Measurements from ENCODE around the gene TNFSF15. TPM values are rescaled to one million over a fixed set of nuclear protein-coding genes. Genes with fewer than 3 reads are reported as not detected.

TNFSF15 gene
- total and polyA plus RNA-seq, 2 of the 4 experiments (the other 2 are of a cell fraction), result 0.03 to 0.18 TPM

DNA sequence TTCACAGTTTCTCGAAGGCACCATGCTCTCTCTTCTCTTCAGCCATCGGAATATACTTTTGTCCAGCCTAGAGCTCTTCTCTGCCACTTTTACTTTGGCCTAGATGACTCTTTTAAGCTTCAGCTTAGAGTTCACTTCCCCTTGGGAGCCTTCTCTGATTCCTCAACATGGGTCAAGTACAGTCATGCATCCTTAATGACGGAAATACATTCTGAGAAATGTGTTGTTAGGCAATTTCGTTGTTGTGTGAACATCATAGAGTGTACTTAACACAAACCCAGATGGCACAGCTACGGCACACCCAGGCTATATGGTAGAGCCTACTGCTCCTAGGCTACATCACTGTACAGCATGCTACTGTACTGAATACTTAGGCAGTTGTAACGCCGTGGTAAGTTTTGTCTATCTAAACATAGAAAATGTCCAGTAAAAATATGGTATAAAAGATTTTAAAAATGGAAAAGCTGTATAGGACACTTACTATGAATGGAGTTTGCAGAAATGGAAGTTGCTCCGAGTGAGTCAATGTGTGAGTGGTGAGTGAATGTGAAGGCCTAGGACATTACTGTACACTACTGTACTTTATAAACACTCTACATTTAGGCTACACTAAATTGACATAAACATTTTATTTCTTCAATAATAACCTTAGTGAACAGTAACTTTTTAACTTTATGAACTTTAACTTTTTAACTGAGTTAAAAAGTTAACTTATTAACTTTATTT lies 15.1 kb upstream of the TNFSF15 start:
- TF ChIP-seq BHLHE40 (IDR thresholded peaks at IDR 0.05; ENCODE audit: low read depth, low read length) (no peak), MXI1 (IDR thresholded peaks at IDR 0.05; ENCODE audit: borderline replicate concordance, low read depth, low read length) (no peak), RAD21 (IDR thresholded peaks at IDR 0.05; ENCODE audit: low read length) (no peak), NFE2L2 (IDR thresholded peaks at IDR 0.05; ENCODE audit: low read depth, low read length) (no peak), MAZ (IDR thresholded peaks at IDR 0.05; ENCODE audit: borderline replicate concordance, low read depth, low read length) (no peak), FOS (IDR thresholded peaks at IDR 0.05; ENCODE audit: low read depth, low read length) (no peak), POLR2A (IDR thresholded peaks at IDR 0.05; ENCODE audit: low read depth, low read length) (no peak), CHD1 (IDR thresholded peaks at IDR 0.05; ENCODE audit: low read depth, low read length) (no peak), RCOR1 (IDR thresholded peaks at IDR 0.05; ENCODE audit: insufficient replicate concordance, low read length) (no peak), RFX5 (IDR thresholded peaks at IDR 0.05; ENCODE audit: low read depth, low read length) (no peak), MAFK (IDR thresholded peaks at IDR 0.05; ENCODE audit: low read depth, low read length) (no peak), SMC3 (IDR thresholded peaks at IDR 0.05; ENCODE audit: low read depth, low read length) (no peak), CEBPB (IDR thresholded peaks at IDR 0.05; ENCODE audit: low read depth, low read length) (no peak)
- TF ChIP-seq, protein P1, sequence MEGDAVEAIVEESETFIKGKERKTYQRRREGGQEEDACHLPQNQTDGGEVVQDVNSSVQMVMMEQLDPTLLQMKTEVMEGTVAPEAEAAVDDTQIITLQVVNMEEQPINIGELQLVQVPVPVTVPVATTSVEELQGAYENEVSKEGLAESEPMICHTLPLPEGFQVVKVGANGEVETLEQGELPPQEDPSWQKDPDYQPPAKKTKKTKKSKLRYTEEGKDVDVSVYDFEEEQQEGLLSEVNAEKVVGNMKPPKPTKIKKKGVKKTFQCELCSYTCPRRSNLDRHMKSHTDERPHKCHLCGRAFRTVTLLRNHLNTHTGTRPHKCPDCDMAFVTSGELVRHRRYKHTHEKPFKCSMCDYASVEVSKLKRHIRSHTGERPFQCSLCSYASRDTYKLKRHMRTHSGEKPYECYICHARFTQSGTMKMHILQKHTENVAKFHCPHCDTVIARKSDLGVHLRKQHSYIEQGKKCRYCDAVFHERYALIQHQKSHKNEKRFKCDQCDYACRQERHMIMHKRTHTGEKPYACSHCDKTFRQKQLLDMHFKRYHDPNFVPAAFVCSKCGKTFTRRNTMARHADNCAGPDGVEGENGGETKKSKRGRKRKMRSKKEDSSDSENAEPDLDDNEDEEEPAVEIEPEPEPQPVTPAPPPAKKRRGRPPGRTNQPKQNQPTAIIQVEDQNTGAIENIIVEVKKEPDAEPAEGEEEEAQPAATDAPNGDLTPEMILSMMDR (conservative IDR thresholded peaks at IDR 0.05; ENCODE audit: low read depth, low read length), result no peak
- TF ChIP-seq, protein P2, sequence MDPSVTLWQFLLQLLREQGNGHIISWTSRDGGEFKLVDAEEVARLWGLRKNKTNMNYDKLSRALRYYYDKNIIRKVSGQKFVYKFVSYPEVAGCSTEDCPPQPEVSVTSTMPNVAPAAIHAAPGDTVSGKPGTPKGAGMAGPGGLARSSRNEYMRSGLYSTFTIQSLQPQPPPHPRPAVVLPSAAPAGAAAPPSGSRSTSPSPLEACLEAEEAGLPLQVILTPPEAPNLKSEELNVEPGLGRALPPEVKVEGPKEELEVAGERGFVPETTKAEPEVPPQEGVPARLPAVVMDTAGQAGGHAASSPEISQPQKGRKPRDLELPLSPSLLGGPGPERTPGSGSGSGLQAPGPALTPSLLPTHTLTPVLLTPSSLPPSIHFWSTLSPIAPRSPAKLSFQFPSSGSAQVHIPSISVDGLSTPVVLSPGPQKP (IDR thresholded peaks at IDR 0.05; ENCODE audit: borderline replicate concordance, low read depth, low read length), result no peak
- Histone ChIP-seq H3K56ac (ENCODE audit: extremely low read depth, insufficient read depth, low read length) (no peak overlapping the region), H3K14ac (replicated peaks; ENCODE audit: low read depth, low read length) (peak overlapping the region; percentile 29; the same call in 1 of the 2 replicates), H3K27ac (ENCODE audit: insufficient read depth, low read length) (no peak overlapping the region), H2BK15ac (ENCODE audit: low read depth, low read length) (peak overlapping the region; percentile 19; the same call in 1 of the 3 replicates), H2BK120ac (ENCODE audit: low read depth, low read length) (0 out of 2 replicates have a peak overlapping the region, but pooled peaks have one; percentile 7), H3K4me1 (ENCODE audit: control insufficient read depth, insufficient read depth, low read length) (peaks cover 4% of the 10 kb centered on the region), H4K91ac (ENCODE audit: insufficient read depth, low read depth, low read length) (no peak overlapping the region), H2AFZ (replicated peaks; ENCODE audit: low read length, poor library complexity) (no peak overlapping the region), H2BK20ac (ENCODE audit: low read depth, low read length) (no peak overlapping the region), H2BK5ac (ENCODE audit: low read depth, low read length, poor library complexity, severe bottlenecking) (peak overlapping the region; percentile 47), H2AK9ac (replicated peaks; ENCODE audit: low read depth, low read length, poor library complexity) (no peak overlapping the region), H4K8ac (ENCODE audit: low read depth in 2 of 2, low read length in 2 of 2) (0 out of 4 replicates have a peak overlapping the region, but pooled peaks of 1 of the 2 experiments have one; percentile 28), H3K9me1 (ENCODE audit: insufficient read depth, low read length) (peaks cover 3% of the 10 kb centered on the region; the same call in 1 of the 2 replicates), H4K20me1 (ENCODE audit: insufficient read depth, low read length) (no peaks in the 10 kb centered on the region), H3K9ac (ENCODE audit: low read depth, low read length) (no peak overlapping the region), H3K27me3 (ENCODE audit: control insufficient read depth, insufficient read depth, low read length) (peaks cover 9% of the 10 kb centered on the region; the same call in 1 of the 2 replicates), H3K79me1 (ENCODE audit: low read depth in 1 of 2, low read length in 2 of 2) (no peaks in the 10 kb centered on the region), H3K4ac (ENCODE audit: low read depth, low read length) (peak overlapping the region; percentile 39; the same call in 1 of the 2 replicates), H3K18ac (ENCODE audit: low read depth, low read length) (peak overlapping the region; percentile 21; the same call in 1 of the 2 replicates), H3K4me2 (ENCODE audit: low read depth, low read length) (no peak overlapping the region), H3K4me3 (ENCODE audit: insufficient read depth, low read depth, low read length) (no peak overlapping the region), H2AK5ac (ENCODE audit: low read depth, low read length) (peak overlapping the region; percentile 59), H3K9me3 (ENCODE audit: control insufficient read depth, insufficient read depth, low read length) (no peaks in the 10 kb centered on the region), H3K36me3 (ENCODE audit: control insufficient read depth, insufficient read depth, low read length) (no peaks in the 10 kb centered on the region), H4K5ac (ENCODE audit: low read depth, low read length) (no peak overlapping the region), H3K23ac (ENCODE audit: low read depth, low read length) (no peak overlapping the region)
- intact Hi-C loops (cut with micrococcal nuclease), result no loop called here
- no CpG with 5 or more reads among the region's 8 CpGs for WGBS, 2 experiments (ENCODE audit: extremely low coverage in 2 of 2, insufficient read length in 1 of 2)
- dilution Hi-C loops (cut with HindIII; ENCODE audit: low sequenced_read_pairs, unreplicated experiment), result no loop called here
- in situ Hi-C loops (cut with MboI; ENCODE audit: low sequenced_read_pairs), result no loop called here
- no TSS peak for BruUV-seq (replicated peaks)
- ATAC-seq (ENCODE audit: low read depth), result peak; percentile 69
- DNase-seq, result peak; percentile 58
- CTCF ChIA-PET, result no interaction called here
- POLR2A ChIA-PET (ENCODE audit: unreplicated experiment), result no interaction called here

All from IMR-90 (cell line).